CD1c-positive myeloid dendritic cell (primary cell): ENCODE results near the gene ABCA9.
A peak's percentile ranks its signal among the peaks of the same experiment; 100 is the strongest.

Experiments
- DNase-seq: peaks from one replicate; pipeline ENCODE4 v3.0.0-alpha.2; 2016; ENCODE audit errors: extremely low spot score

Gene ABCA9

DNA sequence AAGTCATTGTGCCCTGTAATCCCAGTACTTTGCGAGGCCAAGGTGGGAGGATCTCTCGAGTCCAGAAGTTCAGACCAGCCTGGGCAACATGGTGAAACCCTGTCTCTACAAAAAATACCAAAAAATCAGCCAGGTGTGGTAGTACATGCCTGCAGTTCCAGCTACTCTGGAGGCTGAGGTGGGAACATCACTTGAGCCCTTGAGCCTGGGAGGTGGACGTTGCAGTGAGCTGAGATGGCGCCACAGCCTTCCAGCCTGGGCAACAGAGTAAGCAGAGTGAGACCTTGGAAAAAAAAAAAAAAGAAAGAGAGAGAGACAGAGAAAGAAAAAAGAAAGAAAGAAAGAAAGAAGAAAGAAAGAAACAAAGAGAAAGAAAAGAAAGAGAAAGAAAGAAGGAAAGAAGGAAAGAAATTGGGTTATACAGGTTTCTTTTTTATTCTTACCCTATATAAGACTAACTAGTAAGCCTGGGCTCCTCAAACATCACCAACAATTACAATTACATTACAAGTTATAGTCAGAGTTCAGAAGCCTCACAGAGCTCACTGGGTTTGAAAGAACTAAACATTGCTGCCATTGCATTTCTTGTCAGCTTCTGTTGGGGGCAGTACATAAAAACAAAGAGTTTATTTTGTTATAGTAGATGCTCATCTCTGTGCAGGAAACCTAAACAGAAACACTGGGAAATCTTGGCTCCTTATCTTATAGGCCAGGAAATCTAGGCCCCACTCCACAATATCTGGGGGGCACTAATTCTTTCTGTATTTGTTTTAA is 6.7 kb upstream of the ABCA9 start:
- no peak for DNase-seq

GRCh38 chr17:69066482-69066881 is 5.8 kb upstream of the ABCA9 start:
- DNase-seq: peak; percentile 41

DNA sequence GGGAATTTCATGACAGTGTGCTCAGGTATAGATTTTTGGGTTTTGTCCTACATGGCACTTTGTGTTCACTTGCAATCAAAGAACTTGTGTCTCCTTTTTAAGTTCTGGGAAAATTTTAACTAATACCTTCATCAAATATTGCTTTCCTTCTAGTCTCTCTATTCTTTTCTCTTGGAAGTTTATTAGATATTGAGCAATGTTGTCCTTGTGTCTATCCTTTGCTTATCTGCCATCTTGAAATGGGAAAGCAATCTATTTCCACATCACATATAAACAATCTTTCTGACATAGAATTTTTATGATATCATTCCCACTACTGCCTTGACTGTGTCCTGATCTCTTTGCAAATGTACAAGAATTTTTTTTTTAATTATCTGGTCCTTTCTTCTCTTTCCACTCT is 4.4 kb upstream of the ABCA9 start:
- no peak for DNase-seq

GRCh38 chr17:69064476-69064875 is 3.7 kb upstream of the ABCA9 start:
- peak; percentile 45 for DNase-seq

- DNase-seq: peak; percentile 67
These were observed 3.3 kb upstream of the ABCA9 start for GRCh38 chr17:69064001-69064400.

GRCh38 chr17:69062860-69063581 is 2.3 kb upstream of the ABCA9 start:
- no peak for DNase-seq

DNA sequence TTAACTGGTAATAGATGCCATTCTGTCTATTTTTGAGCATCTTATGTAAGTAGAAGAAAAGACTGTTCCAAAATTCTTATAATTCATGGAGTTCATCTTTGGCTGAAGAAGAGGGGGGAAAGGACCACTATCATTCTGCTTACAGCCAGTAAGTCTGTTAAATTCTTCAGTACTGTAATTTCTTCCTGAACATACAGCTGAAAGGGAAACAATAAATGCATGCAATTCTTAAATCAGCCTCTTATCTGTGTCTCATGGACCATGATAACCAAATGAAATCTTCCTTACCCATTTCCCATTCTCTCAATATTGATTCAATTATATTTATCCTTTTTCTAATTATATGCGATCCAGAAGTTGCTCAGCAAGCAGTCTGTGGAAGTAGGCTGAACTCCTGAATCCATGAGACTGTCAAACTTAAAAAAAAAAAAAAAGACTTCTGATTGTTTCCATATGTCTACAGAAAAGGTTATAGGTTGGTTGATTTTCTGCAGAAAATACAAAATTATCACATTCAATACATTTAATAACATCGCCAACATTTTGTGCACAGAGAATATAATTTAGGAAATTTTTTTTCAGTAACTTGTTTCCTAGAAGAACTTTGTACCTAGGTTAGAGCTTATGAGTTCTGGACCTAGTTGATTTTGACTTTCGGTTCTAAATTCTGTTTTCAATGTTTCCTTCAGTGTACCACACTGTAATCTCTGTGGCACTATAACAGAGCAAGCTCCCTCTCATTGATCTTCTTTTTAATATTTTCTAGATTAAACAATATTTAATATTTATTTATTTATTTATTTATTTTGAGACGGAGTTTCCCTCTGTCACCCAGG is 1.2 kb upstream of the ABCA9 start:
- no peak for DNase-seq

DNA sequence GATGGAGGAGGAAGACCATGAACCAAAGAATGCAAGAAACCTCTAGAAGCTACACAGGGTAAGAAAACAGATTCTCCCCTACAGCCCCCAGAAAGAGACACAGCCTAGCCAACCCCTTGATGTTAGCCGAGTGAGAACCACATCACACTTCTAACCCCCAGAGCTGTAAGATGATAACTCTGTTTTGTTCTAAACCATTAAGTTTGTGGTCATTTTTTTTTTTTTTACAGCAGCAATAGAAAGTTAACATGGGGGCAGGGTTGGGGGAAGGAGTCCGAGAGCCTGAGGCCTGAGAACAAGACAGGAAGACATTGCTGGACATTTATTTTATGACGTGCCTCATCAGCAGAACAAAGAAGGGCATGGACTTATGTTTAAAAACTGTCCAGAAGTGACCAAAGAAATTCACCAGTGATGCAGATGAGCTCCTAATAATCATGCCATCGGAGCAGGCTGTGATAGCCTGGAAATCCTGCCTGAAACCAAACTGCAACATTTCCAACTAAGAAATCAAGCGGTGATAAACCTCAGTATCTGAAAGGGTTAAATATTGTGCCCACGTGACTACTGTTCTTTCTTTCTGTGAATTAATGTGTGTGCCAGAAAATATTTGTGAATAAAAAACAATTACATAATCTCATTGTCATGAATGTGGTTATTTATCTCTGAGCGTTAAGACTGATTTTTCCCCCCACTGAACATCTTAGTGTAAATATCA is 1.1 kb downstream of the ABCA9 start:
- DNase-seq: no peak

DNA sequence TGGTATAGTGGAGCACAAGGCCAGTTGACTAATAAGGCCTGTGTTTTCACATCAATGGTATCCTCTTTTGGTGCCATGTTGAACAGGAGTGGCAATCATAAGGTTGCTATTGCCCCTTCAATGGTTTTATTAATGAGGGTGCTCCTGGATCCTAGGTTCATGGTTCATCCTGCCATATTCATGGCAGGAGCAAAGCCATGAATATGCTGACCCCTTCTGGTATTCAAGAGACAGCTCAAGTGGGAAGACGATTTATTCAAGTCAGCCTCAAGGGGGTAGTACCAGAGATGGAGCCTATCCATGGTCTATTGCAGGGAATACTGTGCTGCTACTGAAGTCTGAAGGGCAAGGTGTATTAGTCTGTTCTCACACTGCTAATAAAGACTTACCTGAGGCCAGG is 2.6 kb downstream of the ABCA9 start:
- DNase-seq: no peak

DNA sequence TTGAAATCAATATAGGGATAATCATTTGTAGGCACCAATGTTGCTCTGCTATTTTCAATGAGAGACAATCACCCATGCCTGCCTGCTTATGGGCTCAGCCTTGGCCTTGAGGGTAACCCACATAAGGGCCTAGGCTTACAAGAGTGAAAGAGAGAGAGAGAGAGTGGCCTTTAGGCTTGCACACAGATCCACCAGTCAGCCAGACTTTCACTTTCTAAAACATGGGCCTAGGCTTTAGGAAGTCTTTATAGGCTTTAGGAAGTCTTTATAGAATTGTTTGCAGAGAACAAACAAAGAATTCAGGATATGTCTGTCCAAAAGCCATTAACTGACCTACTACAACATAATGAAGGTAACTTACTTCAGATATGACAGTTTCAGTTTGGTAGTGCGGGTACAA is 3.4 kb downstream of the ABCA9 start:
- DNase-seq: no peak

DNA sequence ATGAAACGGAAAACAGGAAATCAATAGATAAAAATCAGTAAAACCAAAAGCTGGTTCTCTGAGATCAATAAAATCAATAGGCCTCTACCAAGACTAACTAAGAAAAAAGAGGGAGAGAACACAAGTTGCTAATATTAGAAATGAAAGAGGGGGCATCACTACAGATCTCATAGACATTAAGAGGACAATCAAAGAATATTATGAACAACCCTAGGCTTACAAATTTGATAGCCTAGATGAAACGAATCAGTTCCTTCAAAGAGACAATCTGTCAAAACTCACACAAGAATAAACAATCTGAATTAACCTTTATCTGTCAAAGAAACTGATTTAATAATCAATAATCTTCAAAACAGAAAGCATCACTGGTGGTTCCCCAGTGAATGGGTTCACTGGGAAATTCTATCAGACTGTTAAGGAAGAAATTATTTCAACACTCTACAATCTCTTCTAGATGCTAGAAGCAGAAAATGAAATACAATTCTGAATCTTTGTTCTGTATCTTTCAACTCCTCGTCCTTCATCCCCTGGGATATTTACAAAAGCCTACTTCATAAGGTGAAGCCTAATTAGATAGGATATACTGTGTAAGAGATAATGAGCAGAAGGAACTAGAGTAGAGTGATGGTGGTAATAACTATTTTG is 4.4 kb downstream of the ABCA9 start:
- no peak for DNase-seq

DNA sequence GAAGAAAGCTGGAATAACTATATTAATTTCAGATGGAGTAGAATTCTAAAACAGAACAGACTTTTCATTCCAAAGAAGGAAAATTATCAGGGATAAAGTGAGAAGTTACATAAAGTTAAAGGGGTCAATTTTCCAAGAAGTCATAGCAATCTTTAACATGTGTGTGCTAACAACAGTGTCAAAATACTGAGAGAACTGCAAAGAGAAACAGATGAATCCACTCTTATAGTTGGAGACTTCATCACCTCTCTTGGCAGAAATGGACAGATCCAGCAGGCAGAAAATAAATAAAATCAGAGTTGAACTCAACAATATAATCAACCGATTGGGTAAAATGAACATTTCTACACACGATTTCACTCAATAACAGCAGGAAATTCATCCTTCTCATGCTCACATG is 5.4 kb downstream of the ABCA9 start:
- no peak for DNase-seq

DNA sequence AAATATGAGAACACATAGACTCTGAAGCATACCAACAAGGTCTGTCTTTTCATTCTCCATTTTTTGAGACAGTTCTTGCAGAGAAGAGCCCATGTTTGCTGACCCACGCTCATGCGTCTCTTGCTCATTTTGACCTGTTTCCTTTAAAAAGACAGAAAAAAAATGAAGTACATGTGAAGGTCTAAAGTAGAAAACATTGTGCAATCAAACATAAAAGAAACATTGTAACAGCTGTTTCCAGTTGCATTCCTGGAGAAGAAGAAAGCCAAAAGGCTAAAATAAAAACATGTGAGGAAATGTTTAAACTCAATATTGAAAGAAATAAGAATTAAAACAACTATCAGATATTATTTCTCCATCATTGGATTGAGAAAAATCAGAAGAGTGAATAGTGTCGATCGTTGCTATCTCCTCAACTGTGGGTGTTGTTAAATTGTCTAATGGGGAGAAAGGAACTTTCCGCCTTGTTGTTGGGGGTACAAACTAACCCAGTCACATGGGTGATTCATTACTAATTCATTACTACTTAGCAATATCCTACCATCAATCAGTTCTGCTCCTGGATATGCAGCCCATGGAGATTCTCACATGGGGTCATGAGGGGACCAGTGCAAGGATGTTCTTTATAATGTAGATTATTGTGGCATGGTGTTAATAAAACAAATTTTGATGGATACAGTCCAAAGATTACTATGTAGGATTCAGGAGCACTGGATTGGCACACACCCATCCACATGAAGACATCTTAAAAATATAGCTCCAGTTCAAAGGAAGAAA is 9.5 kb downstream of the ABCA9 start:
- peak; percentile 10 for DNase-seq

DNA sequence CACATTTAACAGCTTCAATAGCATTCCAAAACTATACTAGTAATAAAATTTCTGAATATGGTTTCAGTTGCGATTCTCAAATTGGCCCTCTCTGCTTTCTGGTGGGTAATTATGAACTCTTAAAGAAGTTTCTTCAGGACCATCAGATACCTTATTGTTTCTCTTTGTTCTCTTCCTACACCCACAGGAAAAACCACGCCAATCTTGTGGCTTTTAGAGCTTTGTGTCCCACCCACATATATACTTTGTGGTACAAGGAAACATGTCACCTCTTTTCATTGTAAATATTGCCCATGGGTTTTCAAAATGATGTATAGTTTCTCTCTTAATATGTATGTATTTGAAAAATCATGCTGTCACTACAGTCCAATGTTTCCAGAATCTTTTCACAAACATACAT is 12.1 kb downstream of the ABCA9 start:
- DNase-seq: no peak

GRCh38 chr17:69047368-69048263 is 13.1 kb downstream of the ABCA9 start:
- DNase-seq: peak; percentile 78

GRCh38 chr17:69046121-69046807 is 14.5 kb downstream of the ABCA9 start:
- DNase-seq: no peak

- DNase-seq: no peak
These were observed 15.1 kb downstream of the ABCA9 start for GRCh38 chr17:69045646-69046045.

GRCh38 chr17:69044371-69044770 is 16.4 kb downstream of the ABCA9 start:
- DNase-seq: no peak
